Thoracic aorta (tissue), 2 donors: ENCODE measurements around the gene HS1BP3. TPM values are rescaled to one million over a fixed set of nuclear protein-coding genes. Genes with fewer than 3 reads are reported as not detected.

Experiments
- ATAC-seq: fragments of 150-250 bp; one replicate; pipeline ENCODE4 v1.8.0; 2017; ENCODE audit warnings: low read depth; ENCODE audit not compliant: insufficient number of reproducible peaks, low FRiP score
- DNase-seq: peaks from one replicate; pipeline ENCODE4 v3.0.0-alpha.2; 2020; ENCODE audit warnings: low spot score
- H3K27ac ChIP-seq, 2 donors: fragments of 200-600 bp; sonication (generic); 1 replicate in 1 of 2; 2 replicates in 1 of 2; pipeline ENCODE4 v1.5.1; 2016; ENCODE audit warnings: mild to moderate bottlenecking in 2 of 2, moderate library complexity in 2 of 2
- H3K27me3 ChIP-seq: fragments of 200-600 bp; sonication (generic); replicated peaks from 2 replicates; pipeline ENCODE4 v1.6.0; 2016; ENCODE audit warnings: mild to moderate bottlenecking; ENCODE audit not compliant: insufficient read depth
- H3K36me3 ChIP-seq: fragments of 200-600 bp; sonication (generic); one replicate; pipeline ENCODE4 v1.5.1; 2016
- H3K4me1 ChIP-seq, 2 donors: fragments of 200-600 bp; sonication (generic); 1 replicate in 1 of 2; 2 replicates in 1 of 2; pipeline versions ENCODE4 v1.5.1 to v1.6.0; 2016; ENCODE audit warnings: low read depth in 2 of 2, mild to moderate bottlenecking in 1 of 2; ENCODE audit not compliant: control insufficient read depth in 1 of 2
- H3K4me3 ChIP-seq: fragments of 200-600 bp; sonication (generic); 2 replicates; pipeline ENCODE4 v1.5.1; 2016; ENCODE audit warnings: mild to moderate bottlenecking
- H3K9me3 ChIP-seq: fragments of 200-600 bp; sonication (generic); 2 replicates; pipeline ENCODE4 v1.5.1; 2016
- CTCF ChIP-seq: fragments of 200-600 bp; sonication (generic); IDR thresholded peaks from one replicate; pipeline ENCODE4 v1.5.1; 2019; ENCODE audit warnings: antibody characterized with exemption
- total RNA-seq, 2 donors: library from RNA; depleted of rRNA; stranded (reverse); fragments of >200 nt; gene quantifications; one replicate each; pipeline versions ENCODE4 v1.1.0 to v1.2.3, GENCODE V29; 2016

HS1BP3 gene
- total RNA-seq, 2 donors from 2014 or later, result 40.7 to 65.8 TPM

GRCh38 chr2:20627712-20628380 lies 23.1 kb downstream of the HS1BP3 start:
- H3K27me3 ChIP-seq, result no peaks in the 10 kb centered on the region
- DNase-seq (no peak), ATAC-seq (no peak)
- H3K27ac ChIP-seq, result peak overlapping the region in 1 of 2 donors; percentile 79
- TF ChIP-seq CTCF, result no peak
- no peaks in the 10 kb centered on the region for H3K9me3 ChIP-seq
- H3K36me3 ChIP-seq, result peaks cover 30% of the 10 kb centered on the region
- peaks cover 0 to 21% of the 10 kb centered on the region in 2 donors for H3K4me1 ChIP-seq
- H3K4me3 ChIP-seq, result no peak overlapping the region

- Histone ChIP-seq H3K36me3 (peaks cover 37% of the 10 kb centered on the region), H3K4me3 (no peak overlapping the region), H3K4me1 (peaks cover 0 to 21% of the 10 kb centered on the region in 2 donors), H3K27ac (peak overlapping the region; percentile 32 to 79), H3K27me3 (no peaks in the 10 kb centered on the region), H3K9me3 (no peaks in the 10 kb centered on the region)
- TF ChIP-seq CTCF, result no peak
- ATAC-seq (no peak), DNase-seq (no peak)
Measured at GRCh38 chr2:20626698-20627513, 24.0 kb downstream of the HS1BP3 start.

- no peak overlapping the region for H3K4me3 ChIP-seq
- no peaks in the 10 kb centered on the region for H3K27me3 ChIP-seq
- no peak for TF ChIP-seq CTCF
- H3K27ac ChIP-seq, result peak overlapping the region; percentile 32 to 79
- H3K36me3 ChIP-seq, result peaks cover 43% of the 10 kb centered on the region
- ATAC-seq (no peak), DNase-seq (no peak)
- peaks cover 0 to 25% of the 10 kb centered on the region in 2 donors for H3K4me1 ChIP-seq
- no peaks in the 10 kb centered on the region for H3K9me3 ChIP-seq
Measured at GRCh38 chr2:20626392-20626697, 24.6 kb downstream of the HS1BP3 start.

- Histone ChIP-seq H3K4me1 (peaks cover 0 to 27% of the 10 kb centered on the region in 2 donors), H3K4me3 (no peak overlapping the region), H3K27me3 (no peaks in the 10 kb centered on the region), H3K36me3 (peaks cover 48% of the 10 kb centered on the region), H3K9me3 (no peaks in the 10 kb centered on the region), H3K27ac (peak overlapping the region; percentile 41 to 79)
- ATAC-seq (peak; percentile 42), DNase-seq (no peak)
- TF ChIP-seq CTCF, result no peak
Measured at GRCh38 chr2:20625491-20626391, 25.2 kb downstream of the HS1BP3 start.
